ENCODE results near the gene CREB5. TPM values are rescaled to one million over a fixed set of nuclear protein-coding genes. Genes with fewer than 3 reads are reported as not detected.

CREB5 gene
- total and polyA plus RNA-seq, 2 donors (not counting 3 experiments of a cell fraction or from before 2014, with no cell fraction given) = 19.6 to 28.4 TPM

- no peak overlapping the region for H3K27ac ChIP-seq (ENCODE audit: insufficient read depth, low read depth, low read length)
- no TSS peak for BruUV-seq (replicated peaks)
- no peak overlapping the region for H3K4me2 ChIP-seq (ENCODE audit: insufficient read depth, low read length)
- H4K20me1 ChIP-seq (replicated peaks; ENCODE audit: control insufficient read depth, extremely low read depth, insufficient read depth, low read length) = no peaks in the 10 kb centered on the region
- intact Hi-C loops (cut with micrococcal nuclease) (no loop called here), dilution Hi-C loops (cut with MboI; ENCODE audit: extremely low pct_ligation_motif_present, low sequenced_read_pairs) (no loop called here)
- ChIA-PET POLR2A (no interaction called here), CTCF (no interaction called here)
- H3K27me3 ChIP-seq (ENCODE audit: control insufficient read depth in 2 of 2, insufficient read depth in 2 of 2, low read length in 2 of 2) = no peaks in the 10 kb centered on the region
- H3K9me3 ChIP-seq (replicated peaks; ENCODE audit: control insufficient read depth, insufficient read depth, low read length) = no peaks in the 10 kb centered on the region
- H2AFZ ChIP-seq (ENCODE audit: low read depth, low read length) = no peak overlapping the region
- H3K9ac ChIP-seq (replicated peaks; ENCODE audit: extremely low read depth, insufficient read depth, low read length) = no peak overlapping the region
- TF ChIP-seq, protein P1, sequence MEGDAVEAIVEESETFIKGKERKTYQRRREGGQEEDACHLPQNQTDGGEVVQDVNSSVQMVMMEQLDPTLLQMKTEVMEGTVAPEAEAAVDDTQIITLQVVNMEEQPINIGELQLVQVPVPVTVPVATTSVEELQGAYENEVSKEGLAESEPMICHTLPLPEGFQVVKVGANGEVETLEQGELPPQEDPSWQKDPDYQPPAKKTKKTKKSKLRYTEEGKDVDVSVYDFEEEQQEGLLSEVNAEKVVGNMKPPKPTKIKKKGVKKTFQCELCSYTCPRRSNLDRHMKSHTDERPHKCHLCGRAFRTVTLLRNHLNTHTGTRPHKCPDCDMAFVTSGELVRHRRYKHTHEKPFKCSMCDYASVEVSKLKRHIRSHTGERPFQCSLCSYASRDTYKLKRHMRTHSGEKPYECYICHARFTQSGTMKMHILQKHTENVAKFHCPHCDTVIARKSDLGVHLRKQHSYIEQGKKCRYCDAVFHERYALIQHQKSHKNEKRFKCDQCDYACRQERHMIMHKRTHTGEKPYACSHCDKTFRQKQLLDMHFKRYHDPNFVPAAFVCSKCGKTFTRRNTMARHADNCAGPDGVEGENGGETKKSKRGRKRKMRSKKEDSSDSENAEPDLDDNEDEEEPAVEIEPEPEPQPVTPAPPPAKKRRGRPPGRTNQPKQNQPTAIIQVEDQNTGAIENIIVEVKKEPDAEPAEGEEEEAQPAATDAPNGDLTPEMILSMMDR (IDR thresholded peaks at IDR 0.05; ENCODE audit: extremely low read depth in 1 of 2, insufficient read depth in 1 of 2, low read depth in 1 of 2, low read length in 2 of 2) = no peak
- TF ChIP-seq FOS (IDR thresholded peaks at IDR 0.05; ENCODE audit: borderline replicate concordance, insufficient read depth, low read length) = no peak
- no peak for TF ChIP-seq MYC (IDR thresholded peaks at IDR 0.05; ENCODE audit: low read depth, low read length)
- no peak for TF ChIP-seq GATA2 (IDR thresholded peaks at IDR 0.05; ENCODE audit: insufficient read depth, insufficient read length, low read depth, low read length)
- TF ChIP-seq POLR2AphosphoS5 (IDR thresholded peaks at IDR 0.05; ENCODE audit: insufficient read depth, low read depth, low read length) = no peak
- no peak for TF ChIP-seq JUN (IDR thresholded peaks at IDR 0.05; ENCODE audit: borderline replicate concordance, insufficient read depth, insufficient read length, low read depth)
- no peak for FAIRE-seq
- H3K4me1 ChIP-seq (ENCODE audit: control insufficient read depth, extremely low read depth, insufficient read depth, low read length) = no peaks in the 10 kb centered on the region
- no peak for DNase-seq (ENCODE audit: low read depth, low spot score)
- no peaks in the 10 kb centered on the region for H3K9me1 ChIP-seq (replicated peaks; ENCODE audit: control insufficient read depth, extremely low read depth, insufficient read depth, low read length)
- no peaks in the 10 kb centered on the region for H3K79me2 ChIP-seq (ENCODE audit: control insufficient read depth, insufficient read depth, low read length)
- no peaks in the 10 kb centered on the region for H3K36me3 ChIP-seq (ENCODE audit: control insufficient read depth in 2 of 2, extremely low read depth in 1 of 2, insufficient read depth in 2 of 2, low read length in 2 of 2)
- H3K4me3 ChIP-seq (replicated peaks in 1 of 3; ENCODE audit: insufficient read depth in 1 of 3, low read depth in 1 of 3, low read length in 3 of 3) = no peak overlapping the region
Measured at GRCh38 chr7:28487487-28487886, 75.2 kb downstream of the CREB5 start.

Measured in endothelial cell of umbilical vein (primary cell).